Activated CD4-positive, alpha-beta T cell treated with anti-CD3 and anti-CD28 coated beads, Interleukin-2, amount 10 ng/mL, durations not matched to agents 24 days and 14 days (primary cell): ENCODE results near the gene COPG1. TPM values are rescaled to one million over a fixed set of nuclear protein-coding genes. Genes with fewer than 3 reads are reported as not detected.

ENCODE experiments used
- total RNA-seq: library from RNA; stranded (reverse); gene quantifications from 2 replicates; pipeline ENCODE4 v1.2.3, GENCODE V29; 2022

COPG1 gene
- total RNA-seq, 1 donor from 2014 or later: 142 TPM

Other genes starting within 250 kb of the COPG1 start
- 0.36 and 0.37 TPM in 2 replicates for gene EFCC1, start 248.3 kb upstream of the COPG1 start, total RNA-seq
- gene GP9, start 188.8 kb upstream of the COPG1 start, total RNA-seq: not detected in 2 replicates
- gene RAB43, start 127.8 kb upstream of the COPG1 start, total RNA-seq: 42.5 and 44.3 TPM in 2 replicates
- gene ISY1, start 88.5 kb upstream of the COPG1 start, total RNA-seq: 73.8 and 83.7 TPM in 2 replicates
- gene CNBP, start 65.7 kb upstream of the COPG1 start, total RNA-seq: 422 and 430 TPM in 2 replicates
- 58.3 and 62.6 TPM in 2 replicates for gene HMCES, start 29.3 kb downstream of the COPG1 start, total RNA-seq
- gene EFCAB12, start 179.0 kb downstream of the COPG1 start, total RNA-seq: 0.40 and 0.63 TPM in 2 replicates
- gene MBD4, start 190.3 kb downstream of the COPG1 start, total RNA-seq: 40.8 and 50.7 TPM in 2 replicates
- gene IFT122, start 190.6 kb downstream of the COPG1 start, total RNA-seq: 12.3 and 13.7 TPM in 2 replicates